ENCODE measurements around the gene BTBD7.
"Not testable (repeated sequence)": the region's sequence is repeated elsewhere in the genome, so short reads cannot be mapped to it uniquely, and the experiment has no call there.

BTBD7 gene

DNA sequence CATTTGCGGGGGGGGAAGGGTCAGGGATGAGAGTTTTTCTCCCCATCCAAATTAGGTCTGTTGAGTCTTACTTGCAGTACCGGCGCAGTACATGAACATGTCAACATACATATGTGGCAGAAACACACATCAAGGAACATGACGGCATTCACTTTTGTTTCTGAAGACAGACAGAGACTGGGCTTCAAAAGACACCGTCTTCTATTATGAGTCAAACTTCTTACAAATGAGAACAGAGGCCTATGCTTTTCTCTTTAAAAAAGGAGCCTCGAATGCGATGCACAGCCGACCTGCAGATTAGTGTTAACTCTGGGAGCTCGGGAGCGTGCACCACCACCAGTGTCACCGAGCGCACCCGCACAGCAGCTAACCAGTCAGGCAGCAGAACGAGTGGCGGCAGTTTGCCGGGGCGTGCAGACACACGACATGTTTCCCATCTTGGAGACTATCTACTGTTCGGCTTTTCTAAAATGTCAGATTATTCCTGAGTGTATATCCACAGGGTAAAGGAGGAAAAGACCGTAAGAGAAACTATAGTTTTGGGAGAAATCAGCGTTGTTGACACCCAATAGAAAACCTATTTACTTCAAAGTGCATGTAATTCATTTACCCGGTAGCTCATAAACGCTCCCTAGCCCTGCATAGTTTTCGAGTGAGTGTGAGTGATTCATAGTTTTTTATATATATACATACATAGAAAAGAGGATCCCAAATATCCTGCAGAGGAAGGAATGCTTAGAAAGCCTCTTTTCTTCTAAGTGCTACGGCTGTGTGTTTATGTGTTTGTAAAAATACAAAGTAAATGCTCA, 92.8 kb downstream of the BTBD7 start:
- no peak for DNase-seq

DNA sequence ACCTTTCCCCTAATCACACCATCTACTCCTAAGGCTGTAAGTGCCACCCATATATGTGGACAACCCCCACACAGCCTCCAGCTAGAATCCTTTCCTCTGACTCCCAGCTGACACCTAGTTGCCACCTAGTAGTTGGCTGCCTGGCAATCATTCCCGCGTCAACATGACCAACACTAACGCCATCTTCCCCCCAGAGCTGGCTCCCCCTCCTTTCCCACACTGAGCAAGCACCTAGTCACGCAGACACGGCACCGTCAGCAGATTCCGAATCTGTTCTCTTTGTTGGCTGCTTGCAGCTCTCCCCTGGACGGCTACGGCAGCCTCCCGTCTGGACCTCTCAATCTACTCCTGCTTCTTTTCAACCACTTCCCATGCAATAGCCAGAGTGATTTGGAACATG, 98.0 kb downstream of the BTBD7 start:
- no peak for DNase-seq

DNA sequence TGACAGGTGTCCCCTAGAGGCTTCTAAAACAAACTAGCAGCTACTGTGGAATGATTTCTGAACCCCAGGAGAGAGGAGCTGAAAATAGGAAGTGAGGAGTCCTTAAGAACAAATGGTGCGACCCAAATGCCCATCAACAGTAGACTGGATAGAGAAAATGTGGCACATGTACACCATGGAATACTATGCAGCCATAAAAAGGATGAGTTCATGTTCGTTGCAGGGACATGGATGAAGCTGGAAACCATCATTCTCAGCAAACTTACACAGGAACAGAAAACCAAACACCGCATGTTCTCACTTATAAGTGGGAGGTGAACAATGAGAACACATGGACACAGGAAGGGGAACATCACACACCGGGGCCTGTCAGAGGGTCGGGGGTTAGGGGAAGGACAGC, 99.8 kb downstream of the BTBD7 start:
- not testable (repeated sequence) for DNase-seq

DNA sequence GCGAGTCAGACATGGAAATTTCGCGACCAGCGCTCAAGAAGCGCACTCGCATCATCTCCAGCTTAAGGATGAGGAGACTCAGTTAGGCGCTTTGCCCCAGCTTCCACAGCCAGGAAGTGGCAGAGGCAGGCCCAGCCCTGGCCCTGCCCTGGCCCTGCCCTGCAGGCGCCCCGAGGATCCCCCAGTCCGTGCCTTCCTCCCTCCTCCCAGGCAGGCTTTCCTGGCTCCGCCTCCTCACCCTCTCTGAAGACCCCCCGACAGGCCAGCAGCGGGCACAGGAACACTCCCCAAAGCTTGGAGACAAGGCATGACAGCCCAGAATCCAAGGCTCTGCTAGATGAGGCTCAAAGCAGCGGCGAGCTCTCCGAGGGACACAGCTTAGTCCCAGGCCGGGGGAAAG, 100.7 kb downstream of the BTBD7 start:
- no peak for DNase-seq

- DNase-seq: peak; percentile 71
Measured at GRCh38 chr14:93231129-93231979, 101.5 kb downstream of the BTBD7 start.

DNA sequence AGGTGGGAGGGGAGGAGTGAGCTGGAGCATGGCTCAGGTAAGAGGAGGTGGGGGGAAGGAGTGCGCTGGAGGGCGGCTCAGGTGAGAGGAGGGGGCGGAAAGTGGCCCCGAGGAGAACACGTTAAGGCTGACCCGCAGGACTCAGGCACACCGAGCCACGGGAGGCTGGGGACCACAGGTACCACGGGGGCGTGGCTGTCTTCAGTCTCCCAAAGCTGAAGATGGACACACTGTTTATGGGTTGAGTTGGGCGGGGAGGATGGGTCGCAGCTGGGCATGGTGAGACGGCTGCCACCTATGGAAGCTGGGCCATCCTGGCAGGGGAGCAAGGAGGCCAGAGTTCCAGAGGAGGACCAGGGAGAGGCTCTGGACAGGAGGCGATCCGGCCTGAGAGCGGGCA, 102.3 kb downstream of the BTBD7 start:
- no peak for DNase-seq

DNA sequence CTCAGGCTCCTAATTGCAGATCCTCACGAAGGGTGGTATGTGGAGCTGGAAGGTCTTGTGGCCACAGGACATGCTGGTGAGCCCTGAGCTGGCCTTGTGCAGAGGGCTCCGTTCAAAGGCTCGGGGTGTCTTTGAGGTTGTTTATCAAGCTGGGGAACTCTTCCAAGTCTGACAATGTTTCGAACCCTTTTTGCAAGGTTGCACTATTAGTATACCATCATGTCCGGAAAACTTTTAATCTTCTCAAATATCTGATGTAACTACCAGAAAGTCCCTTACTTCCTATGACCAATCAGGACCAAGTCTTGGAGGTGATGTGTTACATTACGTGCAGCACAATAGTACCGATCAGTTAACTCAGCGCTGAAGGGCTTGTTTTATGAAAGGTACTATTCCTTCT, 104.3 kb downstream of the BTBD7 start:
- no peak for DNase-seq

- no peak for DNase-seq
Measured at GRCh38 chr14:93223565-93223964, 109.3 kb downstream of the BTBD7 start.

DNA sequence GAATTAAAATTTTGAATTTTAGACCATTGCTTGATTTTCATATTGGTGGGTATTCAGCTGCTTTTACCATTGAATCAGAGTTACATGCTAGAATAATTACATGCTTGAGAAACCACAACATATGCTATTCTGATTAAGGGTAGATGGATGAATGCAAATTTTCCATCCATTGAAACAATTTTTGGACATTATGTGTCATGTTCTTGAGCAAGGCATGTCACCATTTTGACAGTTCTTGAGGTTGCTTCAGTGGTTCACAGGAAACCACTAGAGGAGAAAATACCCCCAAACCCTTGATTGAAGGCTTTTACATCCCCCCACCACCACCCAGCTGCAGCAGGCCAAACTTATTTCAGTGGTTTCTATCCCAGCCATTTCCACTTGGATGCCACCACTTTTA, 112.3 kb downstream of the BTBD7 start:
- DNase-seq: no peak

DNA sequence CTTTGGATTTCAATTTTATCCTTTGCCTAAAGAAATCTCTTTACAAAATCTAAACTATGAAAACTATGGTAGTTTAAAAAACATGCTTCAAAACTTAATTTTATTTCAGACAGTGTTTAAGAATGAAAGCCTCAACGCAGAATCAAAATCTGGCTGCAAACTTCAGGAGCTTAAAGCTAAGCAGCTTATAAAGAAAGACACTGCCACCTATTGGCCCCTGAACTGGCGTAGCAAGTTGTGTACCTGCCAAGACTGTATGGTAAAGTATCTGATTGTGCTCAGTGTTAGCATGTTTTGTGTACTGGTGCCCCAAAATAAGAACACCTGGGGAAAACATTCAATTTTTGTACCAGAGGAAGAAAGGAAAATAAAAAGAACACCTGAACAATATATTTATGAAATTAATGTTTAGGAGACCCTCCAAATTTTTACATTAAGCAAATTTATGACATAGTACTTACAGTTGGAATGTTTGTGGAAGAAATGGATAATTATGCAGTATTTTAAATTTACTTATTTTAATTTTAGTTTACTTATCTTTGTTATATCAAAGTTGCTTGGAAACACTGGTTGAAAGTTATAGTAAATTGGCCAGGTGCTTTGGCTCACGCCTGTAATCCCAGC, 113.6 kb downstream of the BTBD7 start:
- peak; percentile 29 for DNase-seq

DNA sequence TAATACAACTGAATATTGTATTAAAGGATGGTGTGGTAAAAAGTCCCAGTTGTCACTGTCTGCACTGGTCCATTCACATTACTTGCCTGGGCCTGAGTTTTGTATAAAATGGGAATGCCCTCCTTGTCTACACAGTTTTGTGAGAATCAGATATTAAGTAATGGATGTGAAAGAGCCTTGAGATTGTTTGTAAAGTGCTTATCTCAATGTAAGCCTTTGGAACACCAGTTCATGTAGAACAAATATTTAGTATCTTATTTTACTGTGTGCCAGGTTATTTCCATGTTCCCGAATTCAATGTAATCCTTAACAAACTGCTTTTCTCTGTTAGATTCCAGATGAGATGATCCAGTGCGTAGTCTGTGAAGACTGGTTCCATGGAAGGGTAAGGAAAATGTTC, 118.2 kb downstream of the BTBD7 start:
- DNase-seq: no peak

DNA sequence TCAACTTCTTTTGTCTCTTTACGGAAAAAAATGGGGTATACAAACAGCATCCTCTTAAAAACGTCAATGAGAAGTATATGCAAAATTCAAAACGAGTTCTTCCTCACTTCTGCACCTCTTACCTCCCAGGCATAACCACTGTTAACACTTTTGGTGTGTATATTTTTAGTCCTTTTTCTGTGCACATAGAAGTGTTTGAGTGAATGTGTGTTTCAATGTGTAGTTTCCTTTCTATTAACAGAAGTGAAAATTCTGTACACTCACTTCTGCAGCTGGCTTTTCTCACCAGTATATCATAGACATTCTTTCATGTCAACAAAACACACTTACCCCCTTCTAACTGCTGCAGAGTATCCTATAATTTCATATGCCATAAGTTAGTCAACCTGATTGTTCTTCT, 120.4 kb downstream of the BTBD7 start:
- DNase-seq: no peak

- DNase-seq: peak; percentile 61
Measured at GRCh38 chr14:93207468-93208308, 125.1 kb downstream of the BTBD7 start.

- DNase-seq: peak; percentile 95
Measured at GRCh38 chr14:93206793-93207467, 125.9 kb downstream of the BTBD7 start, which contains the start of the genes GON7 and UBR7. Gene GON7, minus strand, starts transcription at chr14:93207065. Its CDS starts 28 bp downstream, at chr14:93207037. Gene UBR7, plus strand, starts transcription at chr14:93207256. Its CDS starts 36 bp downstream, at chr14:93207292.

DNA sequence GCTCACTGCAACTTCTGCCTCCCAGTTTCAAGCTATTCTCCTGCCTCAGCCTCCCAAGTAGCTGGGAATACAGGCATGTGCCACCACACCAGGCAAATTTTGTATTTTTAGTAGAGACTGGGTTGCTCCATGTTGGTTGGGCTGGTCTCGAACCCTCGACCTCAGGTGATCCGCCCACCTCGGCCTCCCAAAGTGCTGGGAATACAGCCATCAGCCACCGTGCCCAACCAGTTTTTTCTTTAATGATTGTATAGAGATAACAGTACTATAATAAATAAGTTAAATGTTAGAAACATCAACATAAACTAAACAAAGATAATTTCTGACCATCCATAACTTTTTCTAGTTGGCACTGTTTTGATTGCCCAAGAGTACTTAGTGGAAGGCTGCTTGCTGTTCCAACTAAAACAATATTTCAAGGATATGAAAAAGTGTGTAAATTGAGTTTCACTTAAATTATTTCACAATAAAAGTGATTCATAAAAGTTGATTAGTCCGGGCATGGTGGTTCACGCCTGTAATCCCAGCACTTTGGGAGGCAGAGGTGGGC, 131.6 kb downstream of the BTBD7 start:
- no peak for DNase-seq

DNA sequence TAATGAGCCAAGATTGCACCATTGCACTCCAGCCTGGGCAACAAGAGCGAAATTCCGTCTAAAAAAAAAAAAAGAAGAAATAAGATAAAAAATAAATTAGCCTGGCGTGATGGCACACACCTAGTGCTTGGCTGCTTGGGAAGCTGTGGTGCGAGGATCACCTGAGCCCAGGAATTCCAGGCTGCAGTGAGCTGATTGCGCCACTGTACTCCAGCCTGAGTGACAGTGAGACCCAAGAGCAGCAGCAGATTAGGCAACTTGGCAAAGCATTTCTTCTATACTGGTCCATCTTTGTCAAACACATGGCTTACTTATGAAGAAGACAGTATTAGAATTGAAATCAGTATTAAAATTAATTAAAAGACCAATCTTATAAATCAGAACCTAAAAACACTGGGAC, 132.3 kb downstream of the BTBD7 start:
- DNase-seq: no peak

DNA sequence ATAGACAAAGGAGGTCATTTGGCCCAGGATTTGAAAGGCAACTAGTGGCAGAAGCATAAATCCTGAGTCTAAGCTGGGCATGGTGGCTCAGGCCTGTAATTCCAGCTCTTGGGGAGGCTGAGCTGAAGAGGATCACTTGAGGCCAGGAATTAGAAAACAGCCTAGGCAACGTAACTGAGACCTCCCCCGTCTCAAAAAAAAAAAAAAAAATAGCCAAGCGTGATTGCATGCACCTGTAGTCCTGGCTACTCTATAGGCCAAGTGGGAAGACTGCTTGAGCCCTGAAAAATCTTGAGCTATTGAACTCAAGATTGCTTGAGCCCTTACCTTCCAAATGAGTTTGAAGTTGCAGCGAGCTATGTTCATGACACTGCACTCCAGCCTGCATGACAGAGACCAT, 133.8 kb downstream of the BTBD7 start:
- no peak for DNase-seq

- no peak for DNase-seq
Measured at GRCh38 chr14:93195316-93195999, 137.4 kb downstream of the BTBD7 start.
